Stimulated activated CD8-positive, alpha-beta memory T cell treated with anti-CD3 and anti-CD28 coated beads, Interleukin-2, amount 100 ng/mL, for 1 hour (primary cell): ENCODE measurements around the gene BLOC1S5.
"Not testable (repeated sequence)": the region's sequence is repeated elsewhere in the genome, so short reads cannot be mapped to it uniquely, and the experiment has no call there.

Experiments used
- DNase-seq, 2 donors: peaks; one replicate each; pipeline ENCODE4 v3.0.0-alpha.2; 2020; ENCODE audit warnings: low read depth in 2 of 2

BLOC1S5 gene

GRCh38 chr6:8043221-8043620 lies 21.0 kb downstream of the BLOC1S5 start:
- no peak for DNase-seq

GRCh38 chr6:8041913-8042583 lies 22.1 kb downstream of the BLOC1S5 start:
- no peak for DNase-seq

- DNase-seq = not testable (repeated sequence)
Measured at GRCh38 chr6:8034107-8034506, 30.1 kb downstream of the BLOC1S5 start.

GRCh38 chr6:8030920-8031319 lies 33.3 kb downstream of the BLOC1S5 start:
- DNase-seq = no peak

- DNase-seq = no peak
Measured at GRCh38 chr6:8029243-8029870, 34.8 kb downstream of the BLOC1S5 start.

GRCh38 chr6:8027965-8028651 lies 36.1 kb downstream of the BLOC1S5 start:
- DNase-seq = no peak

- DNase-seq = no peak
Measured at GRCh38 chr6:8026800-8027199, 37.4 kb downstream of the BLOC1S5 start.

GRCh38 chr6:8025191-8025590 lies 39.0 kb downstream of the BLOC1S5 start:
- no peak for DNase-seq

- DNase-seq = no peak
Measured at GRCh38 chr6:8023638-8024037, 40.6 kb downstream of the BLOC1S5 start.

GRCh38 chr6:8020083-8020482 lies 44.1 kb downstream of the BLOC1S5 start:
- no peak for DNase-seq

- DNase-seq = no peak
Measured at GRCh38 chr6:8017705-8018104, 46.5 kb downstream of the BLOC1S5 start.

GRCh38 chr6:8017276-8017701 lies 46.9 kb downstream of the BLOC1S5 start:
- DNase-seq = no peak

GRCh38 chr6:8014947-8015346 lies 49.2 kb downstream of the BLOC1S5 start:
- DNase-seq = no peak

- DNase-seq = no peak
Measured at GRCh38 chr6:8013763-8014162, 50.4 kb downstream of the BLOC1S5 start.

GRCh38 chr6:8006208-8006607 lies 58.0 kb downstream of the BLOC1S5 start:
- DNase-seq = no peak

- DNase-seq = no peak
Measured at GRCh38 chr6:8005136-8005535, 59.1 kb downstream of the BLOC1S5 start.

- no peak for DNase-seq
Measured at GRCh38 chr6:8000636-8001035, 63.6 kb downstream of the BLOC1S5 start.

GRCh38 chr6:8000188-8000596 lies 64.0 kb downstream of the BLOC1S5 start:
- DNase-seq = no peak

GRCh38 chr6:7999201-7999600 lies 65.0 kb downstream of the BLOC1S5 start:
- no peak for DNase-seq

- no peak for DNase-seq
Measured at GRCh38 chr6:7998103-7998725, 66.0 kb downstream of the BLOC1S5 start.

- DNase-seq = no peak
Measured at GRCh38 chr6:7997286-7997685, 66.9 kb downstream of the BLOC1S5 start.

- no peak for DNase-seq
Measured at GRCh38 chr6:7996538-7997111, 67.6 kb downstream of the BLOC1S5 start.
